ENCODE measurements around the gene MTG2.
A peak's percentile ranks its signal among the peaks of the same experiment; 100 is the strongest.

MTG2 gene

GRCh38 chr20:62206388-62206775 is 23.6 kb downstream of the MTG2 start:
- no peak for DNase-seq

- no peak for DNase-seq
These were observed 25.4 kb downstream of the MTG2 start for GRCh38 chr20:62208061-62208794.

- peak; percentile 45 for DNase-seq
These were observed 26.2 kb downstream of the MTG2 start for GRCh38 chr20:62208795-62209755.

- DNase-seq = no peak
These were observed 27.1 kb downstream of the MTG2 start for GRCh38 chr20:62209850-62210495.

- DNase-seq = no peak
These were observed 27.6 kb downstream of the MTG2 start for GRCh38 chr20:62210496-62210855.

GRCh38 chr20:62211216-62211615 is 28.4 kb downstream of the MTG2 start:
- DNase-seq = no peak

GRCh38 chr20:62211769-62212288 is 29.0 kb downstream of the MTG2 start:
- no peak for DNase-seq

- no peak for DNase-seq
These were observed 29.5 kb downstream of the MTG2 start for GRCh38 chr20:62212299-62212698.

- DNase-seq = no peak
These were observed 31.2 kb downstream of the MTG2 start for GRCh38 chr20:62214067-62214466.

GRCh38 chr20:62215020-62215990 is 32.5 kb downstream of the MTG2 start:
- no peak for DNase-seq

GRCh38 chr20:62215991-62216635 is 33.3 kb downstream of the MTG2 start:
- no peak for DNase-seq

- DNase-seq = no peak
These were observed 34.1 kb downstream of the MTG2 start for GRCh38 chr20:62216636-62217566.

GRCh38 chr20:62217913-62218773 is 35.3 kb downstream of the MTG2 start:
- no peak for DNase-seq

- DNase-seq = no peak
These were observed 36.5 kb downstream of the MTG2 start for GRCh38 chr20:62219101-62219991.

GRCh38 chr20:62219992-62220665 is 37.3 kb downstream of the MTG2 start, which contains the start of gene HRH3:
Gene HRH3, minus strand, starts transcription at chr20:62220278. Its CDS starts 308 bp downstream, at chr20:62219970.
- no peak for DNase-seq

GRCh38 chr20:62220666-62221568 is 38.1 kb downstream of the MTG2 start:
- no peak for DNase-seq
